ENCODE measurements around the gene SLC6A12.
"Not testable (repeated sequence)": the region's sequence is repeated elsewhere in the genome, so short reads cannot be mapped to it uniquely, and the experiment has no call there.

The SLC6A12 gene

GRCh38 chr12:187986-188909 lies 25.7 kb downstream of the SLC6A12 start:
- not testable (repeated sequence) for H3K4me1 ChIP-seq (ENCODE audit: control insufficient read depth, insufficient read depth, low read length); H3K27ac ChIP-seq (ENCODE audit: low read depth, low read length); H3K9ac ChIP-seq (ENCODE audit: low read length); H3K27me3 ChIP-seq (ENCODE audit: control insufficient read depth, insufficient read depth, low read length); H3K36me3 ChIP-seq (ENCODE audit: control insufficient read depth, insufficient read depth, low read length)
- peak overlapping the region; percentile 66 for H3K4me3 ChIP-seq (ENCODE audit: low read length)

GRCh38 chr12:186006-186625 lies 27.8 kb downstream of the SLC6A12 start:
- no peaks in the 10 kb centered on the region for H3K27me3 ChIP-seq (ENCODE audit: control insufficient read depth, insufficient read depth, low read length)
- H3K9ac ChIP-seq (ENCODE audit: low read length) = no peak overlapping the region
- H3K4me3 ChIP-seq (ENCODE audit: low read length) = no peak overlapping the region
- H3K27ac ChIP-seq (ENCODE audit: low read depth, low read length) = no peak overlapping the region
- no peaks in the 10 kb centered on the region for H3K4me1 ChIP-seq (ENCODE audit: control insufficient read depth, insufficient read depth, low read length)
- H3K36me3 ChIP-seq (ENCODE audit: control insufficient read depth, insufficient read depth, low read length) = no peaks in the 10 kb centered on the region

DNA sequence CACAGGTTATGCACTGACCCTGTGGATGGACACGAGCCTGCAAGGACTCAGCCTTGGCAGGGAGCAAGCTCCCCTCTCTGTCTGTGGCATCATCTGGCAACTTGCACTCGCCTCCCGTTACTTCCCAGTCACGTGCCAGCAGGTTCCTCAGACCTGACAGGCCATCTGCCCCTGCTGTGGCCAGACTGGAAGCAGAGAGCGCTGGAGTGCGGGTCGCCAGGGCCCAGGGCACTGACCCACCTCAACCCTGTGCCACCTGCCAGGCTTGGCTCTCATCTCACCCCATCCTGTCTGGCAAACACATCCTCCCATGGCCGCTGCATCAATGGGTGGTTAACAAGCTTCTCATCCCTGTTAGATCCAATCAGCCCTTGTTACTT lies 28.4 kb downstream of the SLC6A12 start:
- H3K27me3 ChIP-seq (ENCODE audit: control insufficient read depth, insufficient read depth, low read length) = no peaks in the 10 kb centered on the region
- no peaks in the 10 kb centered on the region for H3K4me1 ChIP-seq (ENCODE audit: control insufficient read depth, insufficient read depth, low read length)
- no peak overlapping the region for H3K27ac ChIP-seq (ENCODE audit: low read depth, low read length)
- H3K9ac ChIP-seq (ENCODE audit: low read length) = no peak overlapping the region
- H3K4me3 ChIP-seq (ENCODE audit: low read length) = no peak overlapping the region
- no peaks in the 10 kb centered on the region for H3K36me3 ChIP-seq (ENCODE audit: control insufficient read depth, insufficient read depth, low read length)

DNA sequence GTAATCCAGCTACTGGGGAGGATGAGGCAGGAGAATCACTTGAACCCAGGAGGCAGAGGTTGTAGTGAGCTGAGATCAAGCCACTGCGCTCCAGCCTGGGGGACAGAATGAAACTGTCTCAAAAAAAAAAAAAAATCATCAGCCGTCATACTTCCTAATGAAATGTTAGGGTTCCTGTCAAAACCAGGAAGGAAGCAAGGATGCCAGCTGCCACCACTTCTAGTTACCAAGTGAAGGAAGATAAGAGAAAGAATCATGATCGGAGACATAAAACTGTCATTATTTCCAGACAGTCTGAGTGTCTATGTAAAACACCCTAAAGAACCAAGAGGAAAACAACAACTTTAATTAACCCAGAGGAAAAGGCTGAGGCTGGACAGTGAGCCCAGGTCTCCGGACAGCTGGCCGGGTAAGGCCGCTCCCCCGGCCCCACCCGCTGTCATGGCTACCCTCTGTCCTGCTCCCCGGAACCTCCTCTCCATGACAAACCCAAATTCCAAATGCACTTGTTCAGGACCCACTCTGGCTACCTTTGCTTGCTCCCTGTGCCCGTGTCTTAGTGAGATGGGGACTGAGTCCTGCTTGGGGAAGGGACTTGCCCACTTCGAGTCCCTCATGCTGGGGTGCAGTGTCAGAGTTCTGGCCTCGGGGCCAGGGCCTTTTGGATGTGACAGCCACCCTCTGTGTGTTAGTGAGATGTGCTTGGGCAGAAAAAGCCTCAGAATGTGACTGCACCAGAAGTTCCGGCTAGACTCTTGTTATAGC lies 29.0 kb downstream of the SLC6A12 start:
- no peaks in the 10 kb centered on the region for H3K4me1 ChIP-seq (ENCODE audit: control insufficient read depth, insufficient read depth, low read length)
- no peaks in the 10 kb centered on the region for H3K36me3 ChIP-seq (ENCODE audit: control insufficient read depth, insufficient read depth, low read length)
- no peaks in the 10 kb centered on the region for H3K27me3 ChIP-seq (ENCODE audit: control insufficient read depth, insufficient read depth, low read length)
- H3K27ac ChIP-seq (ENCODE audit: low read depth, low read length) = no peak overlapping the region
- no peak overlapping the region for H3K9ac ChIP-seq (ENCODE audit: low read length)
- H3K4me3 ChIP-seq (ENCODE audit: low read length) = no peak overlapping the region

GRCh38 chr12:182381-182892 lies 31.5 kb downstream of the SLC6A12 start:
- Histone ChIP-seq H3K36me3 (ENCODE audit: control insufficient read depth, insufficient read depth, low read length) (no peaks in the 10 kb centered on the region), H3K4me3 (ENCODE audit: low read length) (no peak overlapping the region), H3K27ac (ENCODE audit: low read depth, low read length) (no peak overlapping the region), H3K27me3 (ENCODE audit: control insufficient read depth, insufficient read depth, low read length) (no peaks in the 10 kb centered on the region), H3K9ac (ENCODE audit: low read length) (no peak overlapping the region), H3K4me1 (ENCODE audit: control insufficient read depth, insufficient read depth, low read length) (no peaks in the 10 kb centered on the region)

DNA sequence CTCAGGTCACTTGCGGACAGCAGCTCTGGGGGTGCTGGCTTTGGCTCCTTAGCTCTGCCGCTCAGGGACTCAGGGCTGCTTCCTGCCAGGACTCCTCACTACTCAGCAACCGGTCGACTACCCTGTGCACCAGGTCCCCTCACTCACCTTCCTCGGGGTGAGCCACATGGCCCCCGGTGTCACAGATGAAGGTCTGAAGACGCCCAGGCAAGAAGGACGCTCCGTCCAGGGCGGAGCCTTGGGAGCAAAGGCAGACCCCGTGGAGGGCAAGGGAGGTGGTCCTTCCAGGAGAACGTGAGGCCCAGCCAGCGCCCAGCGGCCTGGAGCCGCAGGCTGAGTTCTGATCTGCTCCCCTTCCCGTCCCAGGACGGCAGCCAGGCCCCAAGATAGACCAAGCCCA lies 32.0 kb downstream of the SLC6A12 start:
- no peak overlapping the region for H3K9ac ChIP-seq (ENCODE audit: low read length)
- H3K4me3 ChIP-seq (ENCODE audit: low read length) = no peak overlapping the region
- H3K36me3 ChIP-seq (ENCODE audit: control insufficient read depth, insufficient read depth, low read length) = no peaks in the 10 kb centered on the region
- H3K4me1 ChIP-seq (ENCODE audit: control insufficient read depth, insufficient read depth, low read length) = no peaks in the 10 kb centered on the region
- no peak overlapping the region for H3K27ac ChIP-seq (ENCODE audit: low read depth, low read length)
- no peaks in the 10 kb centered on the region for H3K27me3 ChIP-seq (ENCODE audit: control insufficient read depth, insufficient read depth, low read length)

GRCh38 chr12:180445-180844 lies 33.5 kb downstream of the SLC6A12 start:
- Histone ChIP-seq H3K4me1 (ENCODE audit: control insufficient read depth, insufficient read depth, low read length) (peaks cover 2% of the 10 kb centered on the region), H3K4me3 (ENCODE audit: low read length) (no peak overlapping the region), H3K27me3 (ENCODE audit: control insufficient read depth, insufficient read depth, low read length) (no peaks in the 10 kb centered on the region), H3K36me3 (ENCODE audit: control insufficient read depth, insufficient read depth, low read length) (no peaks in the 10 kb centered on the region), H3K27ac (ENCODE audit: low read depth, low read length) (no peak overlapping the region), H3K9ac (ENCODE audit: low read length) (no peak overlapping the region)

- H3K27ac ChIP-seq (ENCODE audit: low read depth, low read length) = no peak overlapping the region
- H3K4me1 ChIP-seq (ENCODE audit: control insufficient read depth, insufficient read depth, low read length) = peaks cover 2% of the 10 kb centered on the region
- no peaks in the 10 kb centered on the region for H3K27me3 ChIP-seq (ENCODE audit: control insufficient read depth, insufficient read depth, low read length)
- no peaks in the 10 kb centered on the region for H3K36me3 ChIP-seq (ENCODE audit: control insufficient read depth, insufficient read depth, low read length)
- H3K9ac ChIP-seq (ENCODE audit: low read length) = no peak overlapping the region
- no peak overlapping the region for H3K4me3 ChIP-seq (ENCODE audit: low read length)
These were observed 34.1 kb downstream of the SLC6A12 start for GRCh38 chr12:179885-180284.

DNA sequence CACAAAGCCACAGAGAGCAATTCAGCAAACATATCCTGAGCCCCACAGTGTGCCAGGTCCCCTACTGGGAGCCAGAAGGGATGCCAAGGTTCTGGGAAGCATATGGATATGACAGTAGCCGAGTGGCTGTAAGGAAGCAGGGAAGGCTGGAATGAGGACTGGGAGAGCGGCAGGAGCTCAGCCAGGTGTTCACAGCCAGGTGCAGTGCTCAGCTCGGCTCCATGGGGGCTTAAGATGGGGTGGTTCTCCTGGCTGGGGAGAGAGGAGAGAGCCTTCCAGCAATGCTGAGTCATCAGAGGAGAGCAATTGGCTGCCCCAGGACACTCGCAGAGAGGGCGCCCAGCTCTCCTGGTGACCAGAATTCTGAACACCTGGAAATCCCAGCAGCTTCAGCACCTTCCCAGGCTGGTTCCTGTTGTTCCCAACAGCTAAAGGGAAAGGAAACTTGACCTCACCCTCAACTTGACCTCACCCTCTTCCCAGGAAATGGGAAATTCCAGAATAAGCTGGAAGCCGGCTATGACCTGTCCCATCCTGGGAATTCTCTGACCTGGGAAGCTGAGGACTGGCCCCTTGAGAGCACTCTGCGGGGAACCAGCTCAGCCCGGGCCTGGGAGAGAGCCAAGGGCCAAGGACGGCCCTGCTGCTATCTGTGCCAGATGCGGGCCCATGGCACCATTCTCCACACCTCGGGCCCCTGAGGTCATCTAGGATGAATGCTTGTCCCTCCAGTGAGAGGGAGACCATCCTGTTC lies 34.6 kb downstream of the SLC6A12 start:
- Histone ChIP-seq H3K4me3 (ENCODE audit: low read length) (no peak overlapping the region), H3K4me1 (ENCODE audit: control insufficient read depth, insufficient read depth, low read length) (peaks cover 2% of the 10 kb centered on the region), H3K27ac (ENCODE audit: low read depth, low read length) (no peak overlapping the region), H3K27me3 (ENCODE audit: control insufficient read depth, insufficient read depth, low read length) (no peaks in the 10 kb centered on the region), H3K9ac (ENCODE audit: low read length) (no peak overlapping the region), H3K36me3 (ENCODE audit: control insufficient read depth, insufficient read depth, low read length) (no peaks in the 10 kb centered on the region)

DNA sequence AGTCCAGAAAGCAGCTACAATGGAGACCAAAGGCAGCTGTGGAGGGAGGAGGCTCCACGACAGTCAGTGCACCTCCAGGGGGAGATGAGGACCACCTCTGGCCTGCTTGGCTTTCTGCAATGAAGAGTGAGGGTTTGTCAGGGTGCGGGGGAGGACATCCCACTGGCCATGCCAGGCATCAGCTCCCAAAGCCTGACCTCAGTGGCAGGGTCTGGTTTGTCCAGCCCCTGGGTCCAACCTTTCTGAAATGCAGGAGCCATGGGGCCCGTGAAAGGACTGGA lies 35.2 kb downstream of the SLC6A12 start:
- no peak overlapping the region for H3K27ac ChIP-seq (ENCODE audit: low read depth, low read length)
- no peak overlapping the region for H3K4me3 ChIP-seq (ENCODE audit: low read length)
- peaks cover 2% of the 10 kb centered on the region for H3K4me1 ChIP-seq (ENCODE audit: control insufficient read depth, insufficient read depth, low read length)

DNA sequence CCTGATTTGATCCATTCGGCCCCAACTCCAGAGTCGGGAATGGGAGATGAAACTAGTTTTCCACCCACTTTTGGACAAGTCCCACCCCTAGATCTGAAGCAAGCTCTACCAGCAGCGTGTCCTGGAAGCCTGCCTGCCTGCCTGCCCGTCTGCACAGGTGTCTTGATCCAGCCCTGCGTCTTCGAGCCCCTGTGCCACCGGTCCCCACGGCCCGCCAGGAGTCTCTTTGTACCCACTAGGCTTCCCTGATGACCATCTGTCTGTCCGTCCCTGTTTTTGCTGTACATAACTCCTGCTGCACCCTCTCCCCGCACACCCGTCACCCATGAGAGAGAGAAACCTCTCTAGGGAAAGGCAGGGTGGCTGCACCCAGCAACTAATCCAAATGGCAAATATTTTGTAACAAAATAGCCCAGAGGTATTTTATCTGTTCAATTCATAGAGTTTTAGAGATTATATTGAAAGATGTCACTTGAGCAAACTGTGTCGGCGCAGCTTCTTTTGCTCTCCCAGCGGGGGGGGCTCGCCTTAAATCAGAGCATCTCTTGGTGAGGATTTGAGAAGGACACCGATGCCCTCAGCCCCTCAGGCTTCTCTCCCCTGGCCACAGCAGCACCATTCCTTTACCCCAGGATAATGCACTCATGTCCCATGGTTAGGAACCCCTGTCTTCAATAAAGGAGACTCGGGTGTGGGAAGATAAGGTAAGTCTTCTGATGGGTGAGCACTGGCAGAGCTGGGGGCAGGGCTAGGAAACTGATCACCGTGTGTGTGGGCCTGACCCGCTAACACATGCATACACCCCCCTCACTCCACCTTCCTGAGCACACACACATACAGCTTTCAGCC lies 35.8 kb downstream of the SLC6A12 start:
- H3K27ac ChIP-seq (ENCODE audit: low read depth, low read length) = no peak overlapping the region
- no peak overlapping the region for H3K9ac ChIP-seq (ENCODE audit: low read length)
- peaks cover 2% of the 10 kb centered on the region for H3K4me1 ChIP-seq (ENCODE audit: control insufficient read depth, insufficient read depth, low read length)
- no peaks in the 10 kb centered on the region for H3K36me3 ChIP-seq (ENCODE audit: control insufficient read depth, insufficient read depth, low read length)
- H3K27me3 ChIP-seq (ENCODE audit: control insufficient read depth, insufficient read depth, low read length) = no peaks in the 10 kb centered on the region
- H3K4me3 ChIP-seq (ENCODE audit: low read length) = no peak overlapping the region

More for the DNA sequence above, 35.2 kb downstream of the SLC6A12 start:
- H3K36me3 ChIP-seq (ENCODE audit: control insufficient read depth, insufficient read depth, low read length) = no peaks in the 10 kb centered on the region
- no peak overlapping the region for H3K9ac ChIP-seq (ENCODE audit: low read length)
- no peaks in the 10 kb centered on the region for H3K27me3 ChIP-seq (ENCODE audit: control insufficient read depth, insufficient read depth, low read length)
